Fibroblast of villous mesenchyme (primary cell): ENCODE measurements around the gene NFYA. TPM values are rescaled to one million over a fixed set of nuclear protein-coding genes. Genes with fewer than 3 reads are reported as not detected.

ENCODE experiments used
- total RNA-seq: library from RNA; depleted of rRNA; stranded (reverse); fragments of >200 nt; gene quantifications from 2 replicates; pipeline ENCODE4 v1.2.3, GENCODE V29; 2012

Gene NFYA
- total RNA-seq, 1 donor: 10.4 TPM

Other genes with a start within 250 kb of the NFYA start
- under 0.01 TPM in 2 replicates for gene UNC5CL, start 33.8 kb upstream of the NFYA start, total RNA-seq
- not detected in 2 replicates for gene TSPO2, start 30.5 kb upstream of the NFYA start, total RNA-seq
- gene APOBEC2, start 19.8 kb upstream of the NFYA start, total RNA-seq: not detected in 2 replicates
- 3.2 and 4.7 TPM in 2 replicates for gene OARD1, start 618 bp upstream of the NFYA start, total RNA-seq
- not detected in 2 replicates for gene TREML1, start 81.4 kb downstream of the NFYA start, total RNA-seq
- not detected in 2 replicates for gene TREM2, start 90.1 kb downstream of the NFYA start, total RNA-seq
- not detected in 2 replicates for gene TREML2, start 128.2 kb downstream of the NFYA start, total RNA-seq
- not detected in 2 replicates for gene TREML4, start 155.4 kb downstream of the NFYA start, total RNA-seq
- gene TREM1, start 213.7 kb downstream of the NFYA start, total RNA-seq: not detected in 2 replicates